Measurements from ENCODE around the gene SPRYD3. TPM values are rescaled to one million over a fixed set of nuclear protein-coding genes. Genes with fewer than 3 reads are reported as not detected.

Gene SPRYD3
- total and polyA plus RNA-seq, 7 experiments from 2014 or later, result 33.0 to 57.6 (median 46.8) TPM

DNA sequence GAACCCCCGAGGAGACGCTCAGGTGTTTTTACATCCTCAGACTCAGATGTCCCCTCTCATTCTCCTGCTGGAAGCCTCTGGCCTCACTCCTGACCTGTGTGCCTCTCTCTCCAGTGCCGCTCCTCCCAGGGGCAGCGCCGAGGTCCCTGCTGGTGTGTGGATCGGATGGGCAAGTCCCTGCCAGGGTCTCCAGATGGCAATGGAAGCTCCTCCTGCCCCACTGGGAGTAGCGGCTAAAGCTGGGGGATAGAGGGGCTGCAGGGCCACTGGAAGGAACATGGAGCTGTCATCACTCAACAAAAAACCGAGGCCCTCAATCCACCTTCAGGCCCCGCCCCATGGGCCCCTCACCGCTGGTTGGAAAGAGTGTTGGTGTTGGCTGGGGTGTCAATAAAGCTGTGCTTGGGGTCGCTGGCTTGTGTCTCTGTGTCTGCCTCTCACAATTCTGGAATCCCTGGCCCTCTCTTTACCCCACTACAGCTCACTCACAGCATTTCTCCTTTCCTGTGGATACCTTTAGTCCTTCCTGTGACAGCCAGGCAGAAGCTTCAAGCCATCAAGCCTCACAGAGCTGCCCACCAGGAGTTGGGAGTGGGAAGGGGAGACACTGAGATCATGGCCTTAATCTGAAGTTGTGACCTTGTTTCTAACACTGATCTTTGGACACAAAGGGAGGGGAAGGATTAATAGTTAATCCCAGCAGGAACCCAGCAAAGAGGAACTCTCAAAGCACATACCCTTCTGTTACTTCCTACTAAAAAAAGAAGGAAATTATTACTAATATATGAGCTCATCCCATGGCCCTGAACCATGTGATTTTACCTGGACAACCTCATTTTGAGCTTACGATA lies 23.0 kb upstream of the SPRYD3 start:
- no peaks in the 10 kb centered on the region for H3K36me3 ChIP-seq (ENCODE audit: control insufficient read depth in 2 of 3, insufficient read depth in 3 of 3, low read length in 3 of 3)
- Mint-ChIP-seq H3K4me1 (peaks cover 37 to 52% (median 46%) of the 10 kb centered on the region in 7 donors), H3K36me3 (no peaks in the 10 kb centered on the region), H3K27ac (peak overlapping the region in 8 of 9 donors; percentile 11 to 90 (median 71)), H3K27me3 (peaks cover 0 to 15% (median 0%) of the 10 kb centered on the region in 5 donors), H3K9me3 (no peaks in the 10 kb centered on the region), H3K4me3 (peak overlapping the region in 5 of 10 donors; percentile 63 to 77 (median 64))
- no peak overlapping the region for H3K4me3 ChIP-seq (ENCODE audit: low read length)
- ChIA-PET CTCF (interaction anchor here (0.6 to 4.6 kb wide), 11 partner anchors 8 to 95 kb away, joined by 3 to 42 read pairs (median 4); no protein-coding TSS in a partner anchor), POLR2A (interaction anchor here (0.7 to 3.7 kb wide), 6 partner anchors 17 to 96 kb away, joined by 3 to 25 read pairs (median 4); partner anchors contain the start of genes EIF4B and SPRYD3)
- no peak for ATAC-seq
- H3K9me3 ChIP-seq (ENCODE audit: control insufficient read depth in 2 of 3, low read length in 3 of 3), result no peaks in the 10 kb centered on the region
- H3K27ac ChIP-seq (ENCODE audit: low read depth, low read length), result no peak overlapping the region
- peaks cover 40 to 48% of the 10 kb centered on the region in 2 donors for H3K4me1 ChIP-seq (ENCODE audit: control insufficient read depth in 2 of 2, insufficient read depth in 2 of 2, low read length in 2 of 2)
- H3K27me3 ChIP-seq (ENCODE audit: control insufficient read depth in 2 of 2, insufficient read depth in 2 of 2, low read length in 2 of 2), result no peaks in the 10 kb centered on the region
- intact Hi-C loops (cut with micrococcal nuclease), result no loop called here
- DNase-seq, result no peak

DNA sequence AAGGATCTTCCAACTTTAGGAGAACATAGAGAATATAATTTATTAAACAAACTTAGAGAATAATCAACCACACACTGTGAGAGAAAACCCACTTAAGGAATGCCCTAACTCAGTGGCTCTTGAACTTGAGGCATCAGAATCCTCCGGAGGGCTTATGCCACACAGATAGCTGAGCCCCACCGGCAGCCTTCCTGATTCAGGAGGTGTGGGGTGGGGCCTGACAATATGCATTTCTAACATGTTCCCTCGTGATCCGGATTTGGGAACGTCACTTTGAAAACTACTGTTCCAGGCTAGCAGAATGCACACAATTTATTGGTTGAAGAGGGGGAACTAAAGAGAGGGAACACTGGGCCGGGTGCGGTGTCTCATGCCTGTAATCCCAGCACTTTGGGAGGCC lies 22.1 kb upstream of the SPRYD3 start:
- Mint-ChIP-seq H3K9me3 (no peaks in the 10 kb centered on the region), H3K4me3 (no peak overlapping the region), H3K36me3 (no peaks in the 10 kb centered on the region), H3K4me1 (peaks cover 45 to 56% (median 51%) of the 10 kb centered on the region in 7 donors), H3K27ac (peak overlapping the region in 2 of 9 donors; percentile 32 to 51), H3K27me3 (peaks cover 0 to 24% (median 0%) of the 10 kb centered on the region in 5 donors)
- ChIA-PET CTCF (interaction anchor here (1.7 to 4.6 kb wide), 2 partner anchors 25 to 35 kb away, joined by 4 to 42 read pairs; no protein-coding TSS in a partner anchor), POLR2A (interaction anchor here (3.7 kb wide), 1 partner anchor 22 kb away, joined by 25 read pairs; the partner anchor contains the start of gene SPRYD3)
- Histone ChIP-seq H3K4me3 (ENCODE audit: low read length) (no peak overlapping the region), H3K4me1 (ENCODE audit: control insufficient read depth in 2 of 2, insufficient read depth in 2 of 2, low read length in 2 of 2) (peaks cover 41 to 52% of the 10 kb centered on the region in 2 donors), H3K36me3 (ENCODE audit: control insufficient read depth in 2 of 3, insufficient read depth in 3 of 3, low read length in 3 of 3) (no peaks in the 10 kb centered on the region), H3K27me3 (ENCODE audit: control insufficient read depth in 2 of 2, insufficient read depth in 2 of 2, low read length in 2 of 2) (no peaks in the 10 kb centered on the region), H3K9me3 (ENCODE audit: control insufficient read depth in 2 of 3, low read length in 3 of 3) (no peaks in the 10 kb centered on the region), H3K27ac (ENCODE audit: low read depth, low read length) (no peak overlapping the region)
- DNase-seq, result no peak
- no peak for ATAC-seq
- intact Hi-C loops (cut with micrococcal nuclease), result no loop called here

DNA sequence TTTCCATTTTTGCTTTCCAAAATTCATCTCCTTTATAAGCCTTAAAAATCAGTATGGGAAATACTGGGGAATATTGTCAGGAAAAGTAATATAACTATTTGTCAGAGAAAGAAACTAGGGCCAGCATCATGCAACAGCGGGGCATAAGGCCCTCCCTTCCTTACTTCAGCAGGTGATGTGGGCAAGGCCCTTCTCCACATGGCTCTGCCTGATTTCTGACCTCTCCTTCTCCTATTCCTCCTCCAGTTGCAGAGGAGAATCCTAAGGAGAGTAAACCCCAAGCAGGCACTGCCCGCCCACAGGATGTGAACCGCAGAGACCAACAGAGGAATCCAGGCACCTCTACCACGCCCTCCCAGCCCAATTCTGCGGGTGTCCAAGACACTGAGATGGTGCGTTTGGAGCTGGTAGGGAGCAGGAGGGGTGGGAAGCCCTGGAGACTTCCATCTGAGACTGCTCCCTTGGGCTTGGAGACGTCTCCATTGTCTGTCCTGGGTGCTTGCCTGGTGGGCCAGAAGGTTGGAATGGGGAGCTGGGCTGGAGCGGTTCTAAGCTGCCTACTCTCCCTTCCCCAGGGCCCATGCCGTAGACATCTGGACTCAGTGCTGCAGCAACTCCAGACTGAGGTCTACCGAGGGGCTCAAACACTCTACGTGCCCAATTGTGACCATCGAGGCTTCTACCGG lies 21.4 kb upstream of the SPRYD3 start:
- peaks cover 44 to 56% (median 51%) of the 10 kb centered on the region in 7 donors for H3K4me1 Mint-ChIP-seq
- H3K27me3 Mint-ChIP-seq, result peaks cover 0 to 30% (median 0%) of the 10 kb centered on the region in 5 donors
- intact Hi-C loops (cut with micrococcal nuclease), result no loop called here
- ChIA-PET CTCF (interaction anchor here (2.6 to 4.6 kb wide), 5 partner anchors 22 to 62 kb away, joined by 11 to 100 read pairs (median 38); partner anchors contain the start of gene SPRYD3), POLR2A (interaction anchor here (0.5 to 3.7 kb wide), 4 partner anchors 21 to 969 kb away, joined by 3 to 35 read pairs (median 22); partner anchors contain the start of gene SPRYD3)
- Histone ChIP-seq H3K9me3 (ENCODE audit: control insufficient read depth in 2 of 3, low read length in 3 of 3) (no peaks in the 10 kb centered on the region), H3K36me3 (ENCODE audit: control insufficient read depth in 2 of 3, insufficient read depth in 3 of 3, low read length in 3 of 3) (no peaks in the 10 kb centered on the region), H3K4me1 (ENCODE audit: control insufficient read depth in 2 of 2, insufficient read depth in 2 of 2, low read length in 2 of 2) (peaks cover 41 to 52% of the 10 kb centered on the region in 2 donors), H3K27ac (ENCODE audit: low read depth, low read length) (no peak overlapping the region), H3K27me3 (ENCODE audit: control insufficient read depth in 2 of 2, insufficient read depth in 2 of 2, low read length in 2 of 2) (no peaks in the 10 kb centered on the region), H3K4me3 (ENCODE audit: low read length) (no peak overlapping the region)
- ATAC-seq (no peak), DNase-seq (no peak)
- peak overlapping the region in 1 of 9 donors; percentile 51 for H3K27ac Mint-ChIP-seq
- no peaks in the 10 kb centered on the region for H3K9me3 Mint-ChIP-seq
- no peaks in the 10 kb centered on the region for H3K36me3 Mint-ChIP-seq
- no peak overlapping the region for H3K4me3 Mint-ChIP-seq

DNA sequence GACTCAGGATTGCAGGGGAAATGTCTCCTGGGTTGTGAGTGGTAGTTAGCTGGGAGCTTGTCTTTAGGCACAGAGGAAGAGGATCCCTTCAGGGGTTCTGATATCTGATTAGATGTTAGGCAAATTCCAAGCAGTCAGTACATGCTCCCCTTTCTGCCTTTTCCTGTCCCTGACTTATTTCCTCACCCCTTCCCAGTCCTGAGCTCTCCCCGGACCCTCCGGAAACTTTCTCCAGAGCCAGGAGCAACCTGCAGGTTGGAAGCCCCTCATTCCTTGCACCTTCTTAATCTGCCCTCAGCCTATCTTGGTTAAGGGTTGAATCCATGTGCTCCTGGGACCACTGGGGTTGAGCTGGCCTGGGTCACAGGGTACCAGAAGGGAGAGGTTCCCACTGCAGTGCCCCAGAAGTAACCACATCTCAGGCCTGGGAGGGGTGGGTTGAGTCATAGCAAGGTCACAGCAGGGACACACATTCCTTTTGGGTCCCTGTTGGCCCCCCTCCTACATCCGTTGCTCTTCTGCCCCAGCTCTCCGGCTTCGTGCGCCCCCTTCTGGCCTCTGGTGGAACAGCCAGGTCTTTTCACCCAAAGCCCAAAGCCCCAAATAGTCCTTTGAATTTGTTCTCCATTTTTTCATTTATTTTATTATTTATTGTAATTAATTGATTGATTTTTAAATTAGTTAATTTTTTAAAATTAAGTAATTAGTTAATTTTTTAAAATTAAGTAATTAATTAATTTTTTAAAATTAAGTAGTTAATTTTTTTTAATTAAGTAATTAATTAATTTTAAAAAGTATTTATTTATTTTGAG lies 20.1 kb upstream of the SPRYD3 start:
- intact Hi-C loops (cut with micrococcal nuclease), result loop anchor here (1.0 to 5.0 kb wide), 6 partner anchors 20 to 188 kb away; partner anchors contain the start of genes SPRYD3 (in 2 of the 2) and TNS2 (in 1 of the 2)
- Mint-ChIP-seq H3K4me1 (peaks cover 42 to 53% (median 50%) of the 10 kb centered on the region in 7 donors), H3K9me3 (no peaks in the 10 kb centered on the region), H3K27ac (peak overlapping the region in 6 of 9 donors; percentile 8 to 73 (median 33)), H3K4me3 (peak overlapping the region; percentile 43 to 88 (median 80)), H3K27me3 (peaks cover 0 to 36% (median 0%) of the 10 kb centered on the region in 5 donors), H3K36me3 (no peaks in the 10 kb centered on the region)
- ATAC-seq (peak; percentile 88), DNase-seq (peak; percentile 73 to 89 (median 85))
- Histone ChIP-seq H3K4me3 (ENCODE audit: low read length) (no peak overlapping the region), H3K36me3 (ENCODE audit: control insufficient read depth in 2 of 3, insufficient read depth in 3 of 3, low read length in 3 of 3) (no peaks in the 10 kb centered on the region), H3K27me3 (ENCODE audit: control insufficient read depth in 2 of 2, insufficient read depth in 2 of 2, low read length in 2 of 2) (no peaks in the 10 kb centered on the region), H3K9me3 (ENCODE audit: control insufficient read depth in 2 of 3, low read length in 3 of 3) (no peaks in the 10 kb centered on the region), H3K27ac (ENCODE audit: low read depth, low read length) (no peak overlapping the region), H3K4me1 (ENCODE audit: control insufficient read depth in 2 of 2, insufficient read depth in 2 of 2, low read length in 2 of 2) (peaks cover 41 to 47% of the 10 kb centered on the region in 2 donors)
- POLR2A ChIA-PET, result interaction anchor here (0.7 to 3.6 kb wide), 6 partner anchors 9 to 52 kb away, joined by 3 to 35 read pairs (median 4); partner anchors contain the start of gene SPRYD3
- CTCF ChIA-PET, result interaction anchor here (0.6 to 4.1 kb wide), 10 partner anchors 15 to 415 kb away, joined by 3 to 100 read pairs (median 4); partner anchors contain the start of gene SPRYD3

DNA sequence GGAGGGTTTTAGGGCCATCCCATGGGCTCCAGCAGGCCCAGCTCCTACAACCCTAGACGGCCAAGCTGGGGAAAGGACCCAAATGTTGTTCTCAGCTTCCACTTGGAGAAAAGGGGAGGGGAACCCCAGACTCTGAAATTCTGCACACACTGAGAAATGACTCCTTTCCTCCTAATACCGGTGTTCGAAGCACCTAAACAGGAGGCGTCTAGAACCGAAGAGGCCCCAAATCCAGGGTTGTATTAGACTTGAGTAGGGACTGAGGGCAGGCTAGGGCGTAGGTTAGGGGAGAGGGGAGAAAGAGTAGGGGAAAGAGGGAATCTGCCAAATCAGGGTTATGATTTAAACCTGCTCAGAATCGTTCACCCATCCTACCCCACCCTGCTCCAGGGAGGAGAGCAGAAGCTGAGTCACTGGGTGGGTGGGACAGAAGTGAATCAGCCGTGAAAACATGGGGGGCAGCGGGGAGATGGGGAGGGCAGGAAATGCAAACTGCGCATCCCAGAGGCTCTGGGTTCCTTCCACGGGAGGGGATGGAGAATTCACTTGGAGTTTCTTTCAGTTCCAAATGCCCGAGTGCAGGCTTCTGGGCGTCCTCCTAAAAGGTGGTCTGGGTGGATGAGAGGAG lies 19.3 kb upstream of the SPRYD3 start:
- no peak for ATAC-seq
- CTCF ChIA-PET, result interaction anchor here (0.7 to 4.1 kb wide), 10 partner anchors 11 to 254 kb away, joined by 3 to 100 read pairs (median 5); partner anchors contain the start of gene SPRYD3
- peak overlapping the region; percentile 49 for H3K4me3 ChIP-seq (ENCODE audit: low read length)

More for the DNA sequence above, 19.3 kb upstream of the SPRYD3 start:
- H3K36me3 Mint-ChIP-seq, result no peaks in the 10 kb centered on the region
- H3K27ac ChIP-seq (ENCODE audit: low read depth, low read length), result no peak overlapping the region
- H3K4me1 ChIP-seq (ENCODE audit: control insufficient read depth in 2 of 2, insufficient read depth in 2 of 2, low read length in 2 of 2), result peaks cover 35 to 39% of the 10 kb centered on the region in 2 donors
- no peaks in the 10 kb centered on the region for H3K36me3 ChIP-seq (ENCODE audit: control insufficient read depth in 2 of 3, insufficient read depth in 3 of 3, low read length in 3 of 3)
- H3K4me3 Mint-ChIP-seq, result peak overlapping the region; percentile 80 to 93 (median 85)
- H3K4me1 Mint-ChIP-seq, result peaks cover 34 to 45% (median 43%) of the 10 kb centered on the region in 7 donors
- H3K27me3 Mint-ChIP-seq, result peaks cover 0 to 38% (median 0%) of the 10 kb centered on the region in 5 donors
- peak overlapping the region in 8 of 9 donors; percentile 43 to 76 (median 68) for H3K27ac Mint-ChIP-seq
- no peaks in the 10 kb centered on the region for H3K27me3 ChIP-seq (ENCODE audit: control insufficient read depth in 2 of 2, insufficient read depth in 2 of 2, low read length in 2 of 2)
- no peaks in the 10 kb centered on the region for H3K9me3 ChIP-seq (ENCODE audit: control insufficient read depth in 2 of 3, low read length in 3 of 3)
- intact Hi-C loops (cut with micrococcal nuclease), result loop anchor here (5.0 kb wide), 2 partner anchors 46 to 189 kb away; partner anchors contain the start of gene TNS2 (in 1 of the 2)
- peak in 1 of 9 donors; percentile 8 for DNase-seq
- no peaks in the 10 kb centered on the region for H3K9me3 Mint-ChIP-seq
- POLR2A ChIA-PET, result interaction anchor here (0.9 to 3.6 kb wide), 5 partner anchors 8 to 51 kb away, joined by 3 to 35 read pairs (median 5); partner anchors contain the start of gene SPRYD3

Data from naive thymus-derived CD4-positive, alpha-beta T cell (primary cell).